ENCODE results near the gene SHPK. TPM values are rescaled to one million over a fixed set of nuclear protein-coding genes. Genes with fewer than 3 reads are reported as not detected.

SHPK gene
- total RNA-seq, 3 donors from 2014 or later (not counting 1 experiment from before 2014, with no cell fraction given): 5.8 to 9.3 (median 8.9) TPM

DNA sequence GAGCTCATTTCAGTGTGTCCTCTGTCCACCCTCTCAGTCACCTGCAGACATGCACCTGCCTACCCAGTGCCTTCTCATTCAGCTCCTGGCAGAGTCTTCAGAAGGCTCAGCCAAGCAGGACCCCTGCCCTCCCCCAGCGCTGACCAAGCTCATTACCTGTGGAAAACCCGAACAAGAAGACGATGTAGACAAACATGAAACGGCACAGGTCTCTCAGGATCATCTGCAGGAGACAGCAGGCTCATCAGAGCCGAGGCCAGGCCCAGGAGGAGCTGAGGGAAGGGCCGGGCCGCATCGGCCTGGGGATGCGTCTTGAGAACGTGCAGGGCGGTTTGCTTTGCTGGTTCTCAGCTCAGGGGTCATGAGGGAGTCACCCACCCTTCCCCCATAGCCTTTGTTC, 59.1 kb downstream of the SHPK start:
- Mint-ChIP-seq H3K27me3 (ENCODE audit: low read depth in 2 of 2) (no peaks in the 10 kb centered on the region), H3K4me1 (no peaks in the 10 kb centered on the region), H3K36me3 (no peaks in the 10 kb centered on the region), H3K4me3 (no peak overlapping the region), H3K27ac (no peak overlapping the region), H3K9me3 (no peaks in the 10 kb centered on the region)
- Histone ChIP-seq H3K4me1 (ENCODE audit: control insufficient read depth, insufficient read depth, low read length) (no peaks in the 10 kb centered on the region), H3K4me3 (ENCODE audit: low read length) (no peak overlapping the region), H3K27me3 (ENCODE audit: control insufficient read depth, insufficient read depth, low read length) (no peaks in the 10 kb centered on the region), H3K9me3 (ENCODE audit: control insufficient read depth, insufficient read depth, low read length) (no peaks in the 10 kb centered on the region), H3K36me3 (ENCODE audit: control insufficient read depth, insufficient read depth, low read length) (peaks cover 2% of the 10 kb centered on the region), H3K27ac (ENCODE audit: low read length) (no peak overlapping the region)
- intact Hi-C loops (cut with micrococcal nuclease): no loop called here
- TF ChIP-seq, protein P1, sequence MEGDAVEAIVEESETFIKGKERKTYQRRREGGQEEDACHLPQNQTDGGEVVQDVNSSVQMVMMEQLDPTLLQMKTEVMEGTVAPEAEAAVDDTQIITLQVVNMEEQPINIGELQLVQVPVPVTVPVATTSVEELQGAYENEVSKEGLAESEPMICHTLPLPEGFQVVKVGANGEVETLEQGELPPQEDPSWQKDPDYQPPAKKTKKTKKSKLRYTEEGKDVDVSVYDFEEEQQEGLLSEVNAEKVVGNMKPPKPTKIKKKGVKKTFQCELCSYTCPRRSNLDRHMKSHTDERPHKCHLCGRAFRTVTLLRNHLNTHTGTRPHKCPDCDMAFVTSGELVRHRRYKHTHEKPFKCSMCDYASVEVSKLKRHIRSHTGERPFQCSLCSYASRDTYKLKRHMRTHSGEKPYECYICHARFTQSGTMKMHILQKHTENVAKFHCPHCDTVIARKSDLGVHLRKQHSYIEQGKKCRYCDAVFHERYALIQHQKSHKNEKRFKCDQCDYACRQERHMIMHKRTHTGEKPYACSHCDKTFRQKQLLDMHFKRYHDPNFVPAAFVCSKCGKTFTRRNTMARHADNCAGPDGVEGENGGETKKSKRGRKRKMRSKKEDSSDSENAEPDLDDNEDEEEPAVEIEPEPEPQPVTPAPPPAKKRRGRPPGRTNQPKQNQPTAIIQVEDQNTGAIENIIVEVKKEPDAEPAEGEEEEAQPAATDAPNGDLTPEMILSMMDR (IDR thresholded peaks at IDR 0.05): no peak
- DNase-seq (no peak), ATAC-seq (no peak)
- WGBS (ENCODE audit: insufficient coverage): 95% methylated on average over 9 of the region's 11 CpGs

DNA sequence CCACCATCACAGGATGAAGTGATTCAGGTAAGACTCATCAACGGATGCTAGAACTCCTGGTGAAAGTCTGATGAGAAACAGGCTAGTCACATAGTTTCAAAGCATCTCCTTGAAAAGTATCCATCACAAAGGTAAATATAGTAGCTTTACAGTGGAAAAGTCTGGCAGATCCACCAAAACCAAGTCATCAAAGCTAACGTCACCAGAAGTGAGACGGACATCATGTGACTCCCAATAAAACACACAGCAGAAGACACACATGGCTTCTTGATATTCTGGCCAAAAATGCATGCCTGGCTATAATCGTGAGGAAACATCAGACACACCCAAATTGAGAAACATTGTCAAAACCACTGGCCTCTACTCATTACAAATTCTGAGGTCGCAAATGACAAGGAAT, 60.5 kb downstream of the SHPK start:
- H3K27ac ChIP-seq (ENCODE audit: low read length): no peak overlapping the region
- no peaks in the 10 kb centered on the region for H3K27me3 Mint-ChIP-seq (ENCODE audit: low read depth in 2 of 2)
- H3K9me3 ChIP-seq (ENCODE audit: control insufficient read depth, insufficient read depth, low read length): no peaks in the 10 kb centered on the region
- ATAC-seq (no peak), DNase-seq (no peak)
- no peaks in the 10 kb centered on the region for H3K36me3 Mint-ChIP-seq
- no peaks in the 10 kb centered on the region for H3K9me3 Mint-ChIP-seq
- intact Hi-C loops (cut with micrococcal nuclease): no loop called here
- H3K4me3 ChIP-seq (ENCODE audit: low read length): no peak overlapping the region
- 92% methylated on average over 5 of the region's 5 CpGs for WGBS (ENCODE audit: insufficient coverage)
- no peak overlapping the region for H3K4me3 Mint-ChIP-seq
- TF ChIP-seq, protein P1 (IDR thresholded peaks at IDR 0.05): no peak
- H3K27ac Mint-ChIP-seq: no peak overlapping the region
- H3K4me1 ChIP-seq (ENCODE audit: control insufficient read depth, insufficient read depth, low read length): no peaks in the 10 kb centered on the region
- peaks cover 2% of the 10 kb centered on the region for H3K36me3 ChIP-seq (ENCODE audit: control insufficient read depth, insufficient read depth, low read length)
- H3K4me1 Mint-ChIP-seq: no peaks in the 10 kb centered on the region
- H3K27me3 ChIP-seq (ENCODE audit: control insufficient read depth, insufficient read depth, low read length): no peaks in the 10 kb centered on the region

DNA sequence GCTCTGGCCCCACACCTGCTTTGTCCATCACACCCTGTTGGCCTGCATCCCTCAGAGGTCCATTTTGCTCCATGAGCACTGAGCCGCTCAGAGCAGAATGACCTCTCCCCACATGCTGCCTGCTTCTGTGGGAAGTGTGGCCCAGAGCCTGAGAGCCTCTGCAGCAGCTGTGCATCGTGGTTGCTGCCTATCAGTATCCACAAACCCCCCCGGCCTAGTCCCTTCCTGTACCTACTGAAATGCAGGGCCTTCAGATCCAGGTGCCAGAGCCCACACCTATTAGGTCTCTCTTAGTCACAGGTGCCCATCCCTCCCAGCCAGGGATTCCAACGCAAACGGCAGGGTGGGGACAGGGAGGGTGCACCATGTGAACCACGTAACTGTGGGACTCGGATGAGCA, 61.8 kb downstream of the SHPK start:
- Mint-ChIP-seq H3K4me3 (no peak overlapping the region), H3K4me1 (no peaks in the 10 kb centered on the region), H3K27me3 (ENCODE audit: low read depth in 2 of 2) (no peaks in the 10 kb centered on the region), H3K9me3 (no peaks in the 10 kb centered on the region), H3K36me3 (no peaks in the 10 kb centered on the region), H3K27ac (no peak overlapping the region)
- Histone ChIP-seq H3K4me3 (ENCODE audit: low read length) (no peak overlapping the region), H3K4me1 (ENCODE audit: control insufficient read depth, insufficient read depth, low read length) (no peaks in the 10 kb centered on the region), H3K27me3 (ENCODE audit: control insufficient read depth, insufficient read depth, low read length) (no peaks in the 10 kb centered on the region), H3K36me3 (ENCODE audit: control insufficient read depth, insufficient read depth, low read length) (peaks cover 2% of the 10 kb centered on the region), H3K27ac (ENCODE audit: low read length) (no peak overlapping the region), H3K9me3 (ENCODE audit: control insufficient read depth, insufficient read depth, low read length) (no peaks in the 10 kb centered on the region)
- 90% methylated on average over 7 of the region's 7 CpGs for WGBS (ENCODE audit: insufficient coverage)
- no peak for DNase-seq
- intact Hi-C loops (cut with micrococcal nuclease): no loop called here
- TF ChIP-seq, protein P1 (IDR thresholded peaks at IDR 0.05): no peak
- ATAC-seq: no peak

All from natural killer cell (primary cell).